NB4 (cell line): ENCODE results near the gene WDR7.

Experiments
- CTCF ChIP-seq: IDR thresholded peaks from one replicate; pipeline ENCODE4 v1.5.1; 2012; ENCODE audit warnings: low read depth, low read length
- MYC ChIP-seq: IDR thresholded peaks from 2 replicates; pipeline ENCODE4 v1.6.1; 2011; ENCODE audit warnings: low read depth, low read length
- POLR2A ChIP-seq: IDR thresholded peaks from 2 replicates; pipeline ENCODE4 v1.6.1; 2011; ENCODE audit warnings: mild to moderate bottlenecking; ENCODE audit not compliant: insufficient read length; ENCODE audit errors: extremely low read depth
- TF ChIP-seq, protein P1 (sequence below): IDR thresholded peaks from 2 replicates; pipeline ENCODE4 v1.6.1; 2011; ENCODE audit warnings: low read depth, low read length

- TF ChIP-seq CTCF (no peak), POLR2A (no peak), MYC (no peak)
- TF ChIP-seq, protein P1, sequence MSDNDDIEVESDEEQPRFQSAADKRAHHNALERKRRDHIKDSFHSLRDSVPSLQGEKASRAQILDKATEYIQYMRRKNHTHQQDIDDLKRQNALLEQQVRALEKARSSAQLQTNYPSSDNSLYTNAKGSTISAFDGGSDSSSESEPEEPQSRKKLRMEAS, result no peak
Measured at GRCh38 chr18:57048859-57049258, 397.7 kb downstream of the WDR7 start.
